ENCODE results near the gene LGALS9. TPM values are rescaled to one million over a fixed set of nuclear protein-coding genes. Genes with fewer than 3 reads are reported as not detected.
"Not testable (repeated sequence)": the region's sequence is repeated elsewhere in the genome, so short reads cannot be mapped to it uniquely, and the experiment has no call there.

Gene LGALS9
- total RNA-seq, 2 donors from 2014 or later = 230 to 514 TPM

GRCh38 chr17:27663936-27664605, 33.1 kb downstream of the LGALS9 start:
- intact Hi-C loops (cut with DNase I, micrococcal nuclease) = no loop called here
- ATAC-seq (no peak), DNase-seq (no peak)

- no peak for DNase-seq
- intact Hi-C loops (cut with DNase I, micrococcal nuclease) = no loop called here
- no peak for ATAC-seq
These were observed 33.6 kb downstream of the LGALS9 start for GRCh38 chr17:27664606-27664965.

DNA sequence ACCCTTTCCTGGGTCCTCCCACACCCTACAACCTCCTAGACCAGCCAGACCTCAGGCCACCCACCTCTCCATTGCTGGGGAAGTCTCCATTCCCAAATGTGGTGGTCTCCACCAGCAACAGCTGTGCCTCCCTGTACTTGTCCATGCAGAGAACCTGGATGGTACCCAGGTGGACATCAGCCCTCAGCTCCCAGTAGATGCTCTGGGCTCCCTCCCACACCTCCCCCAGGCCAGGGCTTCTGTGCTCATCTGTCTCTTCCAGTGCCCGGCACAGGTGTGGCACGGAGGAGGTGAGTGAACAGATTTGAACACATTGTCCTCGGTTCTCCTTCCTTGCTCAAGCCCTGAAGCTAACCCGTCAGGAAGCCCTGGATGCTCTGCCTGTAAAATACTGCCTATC, 34.6 kb downstream of the LGALS9 start:
- ATAC-seq (no peak), DNase-seq (no peak)
- intact Hi-C loops (cut with DNase I, micrococcal nuclease) = no loop called here

DNA sequence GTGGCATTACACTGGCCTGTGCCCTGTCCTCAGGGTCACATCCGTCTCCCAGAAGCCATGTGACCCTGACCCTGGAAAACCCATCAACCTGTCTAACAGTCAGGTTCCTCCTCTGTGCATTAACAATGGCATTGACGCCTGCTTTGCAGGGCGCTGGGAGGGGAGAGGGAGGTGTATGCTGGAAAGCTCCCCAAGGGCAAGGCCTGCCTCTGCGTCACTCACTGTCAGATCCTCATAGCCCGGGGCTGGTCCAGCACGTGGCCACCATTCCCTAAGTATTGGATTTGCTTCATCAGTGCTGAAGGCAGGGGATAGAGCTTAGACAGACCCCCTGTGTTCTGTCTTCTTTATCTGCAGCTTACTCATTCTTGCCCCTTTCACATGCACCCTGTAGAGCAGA, 35.3 kb downstream of the LGALS9 start:
- intact Hi-C loops (cut with DNase I, micrococcal nuclease); DNase-seq; ATAC-seq: not testable (repeated sequence)

GRCh38 chr17:27666831-27667560, 36.0 kb downstream of the LGALS9 start:
- no peak for ATAC-seq
- intact Hi-C loops (cut with DNase I, micrococcal nuclease) = no loop called here
- DNase-seq = no peak

DNA sequence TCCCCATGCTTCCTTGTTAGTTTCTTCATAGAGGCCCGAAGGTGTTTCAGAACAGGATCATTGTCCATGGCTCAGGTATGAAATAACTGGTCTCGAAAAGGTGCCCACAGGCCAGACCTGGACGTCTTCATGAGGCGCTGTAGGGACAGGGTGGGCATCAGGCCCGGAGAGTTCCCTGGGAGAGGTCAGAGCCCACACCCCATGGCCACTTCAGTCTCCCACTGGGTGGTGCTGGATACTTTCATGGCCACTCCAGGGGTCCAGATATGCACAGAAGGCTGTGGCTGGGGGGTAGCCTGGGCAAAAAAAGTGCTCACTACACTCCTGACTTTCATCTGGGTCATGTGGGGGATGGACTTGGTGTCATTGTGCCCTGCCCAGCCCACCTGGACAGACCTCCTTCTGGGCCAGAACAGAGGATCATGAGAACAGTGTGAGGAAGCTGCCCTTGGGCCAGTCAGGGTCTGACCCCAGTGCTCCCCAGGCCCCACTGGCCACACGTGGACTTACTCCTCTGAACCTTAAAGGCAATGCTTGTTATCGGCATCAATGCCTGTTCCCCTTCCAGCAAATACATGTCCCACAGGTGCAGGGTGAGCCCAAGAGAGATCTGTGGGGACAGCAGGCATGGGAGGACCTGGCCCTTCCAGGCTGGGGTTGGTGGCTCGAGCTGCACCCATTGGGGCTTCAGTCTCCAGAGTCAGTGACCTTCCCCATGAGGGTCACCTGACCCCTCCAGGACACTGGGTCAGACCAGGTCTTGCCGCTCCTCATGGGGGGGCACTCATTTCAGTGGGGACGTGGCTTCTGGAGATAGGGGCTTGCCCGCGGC, 36.9 kb downstream of the LGALS9 start:
- ATAC-seq = no peak
- DNase-seq = no peak
- intact Hi-C loops (cut with DNase I, micrococcal nuclease) = no loop called here

- intact Hi-C loops (cut with DNase I, micrococcal nuclease) = no loop called here
These were observed 37.5 kb downstream of the LGALS9 start for GRCh38 chr17:27668488-27668823.

DNA sequence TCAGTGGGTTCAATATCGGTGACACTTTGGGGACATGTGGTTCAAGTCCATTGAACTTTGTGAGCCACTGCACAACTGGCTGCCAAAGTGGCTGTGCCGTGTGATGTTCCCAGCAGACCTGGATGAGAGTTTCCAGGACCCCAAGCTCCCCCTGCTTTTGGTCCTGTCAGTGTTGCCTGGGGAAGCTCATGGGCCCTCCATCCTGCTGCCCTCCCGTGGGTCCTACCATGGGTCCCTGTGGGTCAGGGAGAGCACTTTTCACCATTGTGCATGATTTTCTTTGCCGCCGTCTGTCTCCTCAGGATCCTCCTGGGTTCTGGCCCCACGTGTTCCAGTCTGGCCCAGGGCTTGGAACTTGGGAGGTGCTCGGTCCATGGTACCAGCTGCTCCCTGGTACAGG, 38.1 kb downstream of the LGALS9 start:
- ATAC-seq = no peak
- DNase-seq = no peak
- intact Hi-C loops (cut with DNase I, micrococcal nuclease) = no loop called here

More at GRCh38 chr17:27668488-27668823, 37.5 kb downstream of the LGALS9 start:
- ATAC-seq (no peak), DNase-seq (no peak)

DNA sequence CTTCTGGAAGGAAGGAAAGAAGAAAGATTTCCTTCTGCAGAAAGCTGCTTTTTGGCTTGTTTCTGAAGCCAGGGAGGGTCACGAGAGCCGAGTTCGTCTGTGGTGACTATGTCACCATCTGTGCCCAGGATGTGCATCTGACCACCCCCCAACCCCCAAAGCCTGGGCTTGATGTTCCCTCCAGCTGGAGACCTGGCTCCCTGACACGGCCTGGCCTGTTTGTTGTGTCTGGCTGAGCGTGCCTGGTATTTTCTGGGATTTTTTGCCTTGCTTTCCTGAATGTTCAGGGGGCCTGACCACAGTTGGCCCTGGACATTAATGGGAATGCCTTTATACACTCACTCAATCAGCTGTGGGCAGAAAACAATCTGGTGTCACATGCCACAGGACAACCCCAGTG, 38.9 kb downstream of the LGALS9 start:
- DNase-seq (no peak), ATAC-seq (no peak)
- intact Hi-C loops (cut with DNase I, micrococcal nuclease) = no loop called here

- no peak for ATAC-seq
- no peak for DNase-seq
- intact Hi-C loops (cut with DNase I, micrococcal nuclease) = no loop called here
These were observed 40.0 kb downstream of the LGALS9 start for GRCh38 chr17:27670791-27671590.

- ATAC-seq (no peak), DNase-seq (no peak)
- intact Hi-C loops (cut with DNase I, micrococcal nuclease) = no loop called here
These were observed 40.6 kb downstream of the LGALS9 start for GRCh38 chr17:27671591-27671910.

DNA sequence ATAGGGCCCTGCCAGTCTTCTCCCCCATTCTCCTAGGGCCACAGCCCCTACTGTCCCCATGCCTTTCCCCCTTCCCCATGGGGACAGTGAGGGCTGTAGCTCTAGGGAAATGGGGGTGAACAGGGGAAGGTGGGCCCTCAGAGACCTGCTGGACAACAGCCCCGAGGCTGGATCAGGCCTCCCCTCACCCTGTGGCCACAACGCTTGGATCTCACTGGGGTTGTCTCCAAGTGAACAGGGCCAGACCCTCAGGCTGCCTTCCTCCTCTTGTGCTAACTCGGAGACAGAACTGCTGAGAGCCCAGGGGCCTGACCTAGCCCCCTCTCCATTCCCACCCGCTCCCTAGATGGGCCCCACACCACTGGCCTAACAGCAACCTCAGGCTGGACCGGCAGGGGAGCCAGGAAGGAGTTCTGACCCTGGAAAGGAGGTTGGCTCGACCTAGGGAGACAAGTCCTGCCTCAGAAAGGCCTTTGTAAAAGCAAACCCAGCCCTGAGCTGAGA, 41.0 kb downstream of the LGALS9 start:
- DNase-seq; intact Hi-C loops (cut with DNase I, micrococcal nuclease); ATAC-seq: not testable (repeated sequence)

DNA sequence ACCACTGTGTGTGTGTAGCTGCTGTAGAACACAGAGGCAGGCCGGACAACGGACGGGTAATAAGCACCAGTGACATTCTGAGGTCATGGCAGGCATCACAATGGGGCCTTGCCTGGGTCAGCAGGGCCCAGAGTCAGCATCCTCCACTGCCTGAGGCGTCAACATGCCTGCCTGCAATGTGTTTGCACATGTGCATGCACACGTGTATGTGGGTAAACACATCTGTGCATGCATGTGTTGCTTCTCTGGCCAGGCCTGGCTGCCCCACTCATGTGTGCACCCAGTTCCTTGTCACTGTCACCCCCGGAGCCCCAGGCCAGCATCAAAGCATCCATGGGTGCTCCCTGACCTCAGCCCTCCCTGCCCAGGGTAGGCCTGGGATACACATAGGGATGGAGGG, 43.3 kb downstream of the LGALS9 start:
- DNase-seq (no peak), ATAC-seq (no peak)
- intact Hi-C loops (cut with DNase I, micrococcal nuclease) = no loop called here

- intact Hi-C loops (cut with DNase I, micrococcal nuclease) = no loop called here
- DNase-seq (no peak), ATAC-seq (no peak)
These were observed 46.2 kb downstream of the LGALS9 start for GRCh38 chr17:27677191-27677590.

GRCh38 chr17:27686322-27686721, 55.3 kb downstream of the LGALS9 start:
- ATAC-seq; intact Hi-C loops (cut with DNase I, micrococcal nuclease); DNase-seq: not testable (repeated sequence)

GRCh38 chr17:27690882-27691281, 59.9 kb downstream of the LGALS9 start:
- DNase-seq (no peak), ATAC-seq (no peak)
- intact Hi-C loops (cut with DNase I, micrococcal nuclease) = no loop called here

DNA sequence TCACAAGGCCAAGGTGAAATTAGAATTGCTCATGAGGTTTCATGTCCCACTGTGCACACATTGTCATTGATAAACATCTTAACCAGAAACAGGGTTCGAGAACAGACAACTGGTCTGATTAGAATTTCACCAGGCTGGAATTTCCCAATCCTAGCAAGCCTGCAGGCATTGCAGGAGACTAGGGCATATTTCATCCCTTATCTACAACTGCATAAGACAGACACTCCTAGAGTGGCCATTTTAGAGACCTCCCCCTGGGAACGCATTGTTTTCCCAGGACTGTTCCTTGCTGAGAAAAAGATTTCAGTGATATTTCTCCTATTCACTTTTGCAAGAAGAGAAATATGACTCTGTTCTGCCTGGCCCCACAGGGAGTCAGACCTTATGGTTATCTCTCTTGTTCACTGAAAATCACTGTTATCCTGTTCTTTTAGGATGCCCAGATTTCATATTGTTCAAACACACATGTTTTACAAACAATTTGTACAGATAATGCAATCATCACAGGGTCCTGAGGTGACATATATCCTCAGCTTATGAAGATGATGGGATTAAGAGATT, 64.3 kb downstream of the LGALS9 start:
- intact Hi-C loops (cut with DNase I, micrococcal nuclease) = not testable (repeated sequence)

More for the DNA sequence above, 64.3 kb downstream of the LGALS9 start:
- DNase-seq, ATAC-seq: not testable (repeated sequence)
